Endothelial cell of hepatic sinusoid (primary cell): ENCODE measurements around the gene UBAC2.

Experiments used
- in situ Hi-C: cut with HindIII; loops from 2 replicates; pipeline ENCODE4 v1.10.0; 2017; ENCODE audit warnings: low sequenced_read_pairs

The UBAC2 gene, protein sequence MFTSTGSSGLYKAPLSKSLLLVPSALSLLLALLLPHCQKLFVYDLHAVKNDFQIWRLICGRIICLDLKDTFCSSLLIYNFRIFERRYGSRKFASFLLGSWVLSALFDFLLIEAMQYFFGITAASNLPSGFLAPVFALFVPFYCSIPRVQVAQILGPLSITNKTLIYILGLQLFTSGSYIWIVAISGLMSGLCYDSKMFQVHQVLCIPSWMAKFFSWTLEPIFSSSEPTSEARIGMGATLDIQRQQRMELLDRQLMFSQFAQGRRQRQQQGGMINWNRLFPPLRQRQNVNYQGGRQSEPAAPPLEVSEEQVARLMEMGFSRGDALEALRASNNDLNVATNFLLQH

GRCh38 chr13:99200432-99201167 is at the start of gene UBAC2:
Gene UBAC2 (plus strand): TSS chr13:99200854. CDS start chr13:99200909, 55 bp downstream.
- in situ Hi-C loops = no loop called here

DNA sequence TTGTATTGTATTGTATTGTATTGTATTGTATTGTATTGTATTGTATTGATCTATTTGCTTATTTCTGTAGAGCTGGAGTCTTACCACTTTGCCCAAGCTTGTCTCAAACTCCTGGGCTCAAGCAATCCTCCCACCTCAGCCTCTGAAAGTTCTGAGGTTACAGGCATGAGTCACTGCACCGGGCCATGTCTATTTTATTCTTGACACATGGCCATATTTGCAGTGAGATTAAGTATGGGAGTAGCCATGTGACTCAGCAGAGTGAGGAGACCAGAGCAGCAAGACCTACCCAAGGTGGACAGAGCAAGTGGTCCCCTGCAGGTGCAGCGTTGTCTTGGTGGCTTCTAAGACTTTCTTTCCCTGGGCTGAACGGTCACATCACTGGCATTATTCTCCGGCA is 49.1 kb upstream of the UBAC2 start:
- in situ Hi-C loops = loop anchor here (10.0 kb wide), 1 partner anchor 57 kb away; no protein-coding TSS in a partner anchor

GRCh38 chr13:99153219-99153618 is 47.4 kb upstream of the UBAC2 start:
- in situ Hi-C loops = loop anchor here (10.0 kb wide), 1 partner anchor 58 kb away; no protein-coding TSS in a partner anchor

- in situ Hi-C loops = loop anchor here (10.0 kb wide), 1 partner anchor 59 kb away; no protein-coding TSS in a partner anchor
These were observed 46.6 kb upstream of the UBAC2 start for GRCh38 chr13:99154064-99154463.

GRCh38 chr13:99155821-99156220 is 44.8 kb upstream of the UBAC2 start:
- in situ Hi-C loops = loop anchor here (10.0 kb wide), 1 partner anchor 61 kb away; no protein-coding TSS in a partner anchor

DNA sequence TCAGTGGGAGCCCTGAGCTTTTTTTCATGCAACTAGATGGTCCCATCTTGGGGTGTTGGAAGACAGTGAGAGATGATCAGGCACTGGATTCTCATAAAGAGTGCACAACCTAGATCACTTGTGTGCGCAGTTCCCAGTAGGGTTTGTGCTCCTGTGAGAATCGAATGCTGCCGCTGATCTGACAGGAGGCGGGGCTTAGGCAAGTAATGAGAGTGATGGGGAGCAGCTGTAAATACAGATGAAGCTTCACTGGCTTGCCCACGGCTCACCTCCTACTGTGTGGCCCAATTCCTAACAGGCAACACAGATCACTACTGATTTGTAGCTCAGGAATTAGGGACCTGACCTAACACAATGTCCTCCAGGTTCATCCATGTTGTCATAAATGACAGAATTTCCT is 43.6 kb upstream of the UBAC2 start:
- in situ Hi-C loops = loop anchor here (10.0 kb wide), 1 partner anchor 62 kb away; no protein-coding TSS in a partner anchor

DNA sequence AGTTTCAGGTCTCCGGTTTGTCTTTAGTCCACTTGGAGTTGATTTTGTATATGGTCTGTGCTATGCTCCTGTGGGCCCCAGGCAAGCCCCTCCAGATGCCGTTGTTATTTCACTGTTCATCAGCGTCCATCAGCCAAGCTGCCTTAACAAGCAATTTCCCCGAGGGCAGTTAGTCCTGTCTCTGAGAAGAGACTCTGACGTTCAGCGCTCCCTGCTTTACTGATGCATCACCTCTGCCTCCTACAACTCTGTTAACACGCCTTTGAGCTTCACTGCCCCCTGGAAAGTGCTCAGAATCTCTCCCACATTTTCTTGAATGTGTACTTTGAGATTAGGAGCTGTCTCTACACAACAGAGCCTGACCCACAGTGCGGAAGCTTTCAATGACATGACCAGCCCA is 41.8 kb upstream of the UBAC2 start:
- in situ Hi-C loops = loop anchor here (10.0 kb wide), 1 partner anchor 64 kb away; no protein-coding TSS in a partner anchor

GRCh38 chr13:99159331-99160061 is 41.2 kb upstream of the UBAC2 start:
- in situ Hi-C loops = loop anchor here (10.0 kb wide), 1 partner anchor 65 kb away; no protein-coding TSS in a partner anchor

GRCh38 chr13:99160415-99160814 is 40.2 kb upstream of the UBAC2 start:
- in situ Hi-C loops = no loop called here

- in situ Hi-C loops = no loop called here
These were observed 39.1 kb upstream of the UBAC2 start for GRCh38 chr13:99161512-99161911.

DNA sequence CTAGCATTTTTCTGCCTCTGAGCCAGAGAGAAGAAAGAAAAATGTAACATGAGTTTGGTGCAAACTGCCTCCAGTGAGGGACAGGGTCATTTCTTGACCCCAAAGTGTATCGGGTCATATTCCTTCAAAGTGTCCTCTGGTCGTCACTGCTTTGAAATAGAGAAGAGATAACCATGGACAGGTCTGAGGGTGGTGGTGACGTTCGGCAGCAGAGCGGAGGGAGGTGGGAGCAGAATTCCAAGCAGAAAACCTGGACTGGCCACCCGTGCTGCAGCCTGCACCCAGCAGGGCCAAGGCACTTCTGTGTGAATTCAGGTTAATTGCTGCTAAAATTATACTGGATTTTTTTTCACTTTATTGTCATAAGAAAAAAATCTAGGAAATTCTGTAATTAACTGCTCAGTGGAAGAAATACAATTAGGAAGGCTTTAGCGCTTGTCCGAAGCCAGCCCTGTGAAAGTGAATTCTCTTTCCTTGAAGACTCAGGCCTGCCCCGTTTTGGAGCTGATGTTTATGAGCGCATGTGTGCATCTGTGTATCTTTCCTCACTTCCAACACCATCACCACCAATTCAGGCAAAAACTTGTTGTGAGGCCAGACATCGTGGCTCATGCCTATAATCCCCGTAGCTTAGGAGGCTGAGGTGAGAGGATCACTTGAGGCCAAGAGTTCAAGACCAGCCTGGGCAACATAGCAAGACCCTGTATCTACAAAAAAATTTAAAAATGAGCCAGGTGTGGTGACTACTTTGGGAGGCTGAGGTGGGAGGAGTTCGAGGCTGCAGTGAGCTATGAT is 37.9 kb upstream of the UBAC2 start:
- in situ Hi-C loops = no loop called here

- in situ Hi-C loops = no loop called here
These were observed 36.4 kb upstream of the UBAC2 start for GRCh38 chr13:99164226-99164625.

GRCh38 chr13:99165753-99166587 is 34.7 kb upstream of the UBAC2 start:
- in situ Hi-C loops = no loop called here

DNA sequence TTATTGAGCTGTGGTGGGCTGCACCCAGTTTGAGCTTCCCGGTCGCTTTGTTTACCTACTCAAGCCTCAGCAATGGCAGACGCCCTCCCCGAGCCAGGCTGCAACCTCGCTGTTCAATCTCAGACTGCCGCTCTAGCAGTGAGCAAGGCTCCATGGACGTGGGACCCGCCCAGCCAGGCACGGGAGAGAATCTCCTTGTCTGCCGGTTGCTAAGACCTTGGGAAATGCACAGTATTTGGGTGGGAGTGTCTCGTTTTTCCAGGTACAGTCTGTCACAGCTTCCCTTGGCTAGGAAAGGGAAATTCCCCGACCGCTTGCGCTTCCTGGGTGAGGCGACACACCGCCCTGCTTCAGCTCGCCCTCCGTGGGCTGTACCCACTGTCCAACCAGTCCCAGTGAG is 27.7 kb upstream of the UBAC2 start:
- in situ Hi-C loops = loop anchor here (5.0 kb wide), 1 partner anchor 94 kb away; no protein-coding TSS in a partner anchor

- in situ Hi-C loops = loop anchor here (5.0 kb wide), 1 partner anchor 94 kb away; no protein-coding TSS in a partner anchor
These were observed 27.0 kb upstream of the UBAC2 start for GRCh38 chr13:99173606-99174005.

- in situ Hi-C loops = loop anchor here (5.0 kb wide), 1 partner anchor 93 kb away; no protein-coding TSS in a partner anchor
These were observed 26.0 kb upstream of the UBAC2 start for GRCh38 chr13:99174533-99175100.

- in situ Hi-C loops = no loop called here
These were observed 24.1 kb upstream of the UBAC2 start for GRCh38 chr13:99176309-99177276.

DNA sequence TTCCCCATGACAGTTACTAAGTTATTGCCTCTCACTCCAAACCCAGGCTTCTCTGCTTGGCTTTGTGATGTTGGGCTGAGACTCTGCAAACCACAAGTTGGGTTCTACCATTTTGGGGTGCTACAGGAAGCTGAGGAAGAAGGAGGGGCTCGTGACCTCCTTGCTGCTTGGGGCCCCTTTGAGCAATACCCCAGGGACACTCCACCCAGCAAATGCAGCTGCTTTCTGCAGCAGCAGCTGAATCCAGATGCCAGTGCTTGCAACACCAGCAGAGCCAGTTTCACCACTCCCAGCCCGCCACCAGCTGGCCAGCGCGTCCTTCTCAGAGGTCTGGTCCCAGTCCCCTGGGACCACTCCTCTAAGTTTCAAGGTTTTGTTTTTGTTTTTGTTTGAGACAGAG is 22.0 kb upstream of the UBAC2 start:
- in situ Hi-C loops = no loop called here
